Melanocyte of skin (primary cell): Measurements from ENCODE around the gene GPR42. TPM values are rescaled to one million over a fixed set of nuclear protein-coding genes. Genes with fewer than 3 reads are reported as not detected.

Experiments used
- small RNA-seq, 2 donors: library from RNA; depleted of rRNA; stranded (forward); fragments of <200 nt; gene quantifications; one replicate each; pipeline ENCODE3, GENCODE V24; 2012
- total RNA-seq, 2 donors: library from RNA; depleted of rRNA; stranded (reverse); fragments of >200 nt; gene quantifications; 2 replicates each; pipeline ENCODE4 v1.2.3, GENCODE V29; 2012

Gene GPR42, protein sequence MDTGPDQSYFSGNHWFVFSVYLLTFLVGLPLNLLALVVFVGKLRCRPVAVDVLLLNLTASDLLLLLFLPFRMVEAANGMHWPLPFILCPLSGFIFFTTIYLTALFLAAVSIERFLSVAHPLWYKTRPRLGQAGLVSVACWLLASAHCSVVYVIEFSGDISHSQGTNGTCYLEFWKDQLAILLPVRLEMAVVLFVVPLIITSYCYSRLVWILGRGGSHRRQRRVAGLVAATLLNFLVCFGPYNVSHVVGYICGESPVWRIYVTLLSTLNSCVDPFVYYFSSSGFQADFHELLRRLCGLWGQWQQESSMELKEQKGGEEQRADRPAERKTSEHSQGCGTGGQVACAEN
- total RNA-seq, result not detected

DNA sequence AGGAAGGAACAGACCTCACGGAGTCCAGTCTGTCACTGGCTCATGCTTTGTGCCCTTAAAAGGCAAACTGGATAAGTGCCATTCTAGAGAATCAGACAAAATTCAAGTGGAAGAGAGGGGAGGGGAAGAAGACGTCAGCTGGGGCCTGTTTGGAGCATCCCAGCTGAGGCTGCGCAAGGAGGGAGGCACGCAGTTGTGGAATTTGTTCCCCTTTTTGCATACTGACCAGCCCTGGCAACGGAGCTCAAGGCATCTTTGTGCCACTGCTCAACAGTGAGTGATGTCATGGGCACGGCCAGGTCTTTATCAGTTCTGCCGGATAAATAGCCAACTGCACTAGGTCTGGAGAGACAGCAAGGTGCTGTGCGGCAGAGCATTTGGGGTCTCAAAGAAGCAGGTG is at the start of gene GPR42:
TSS of gene GPR42 (plus strand) at position 347 of the 400 bp plus-strand sequence. CDS start 292 bp downstream, outside the sequence.

GRCh38 chr19:35328851-35329285 is 42.0 kb upstream of the GPR42 start, which contains the start of gene CD22:
Gene CD22, plus strand, starts transcription at chr19:35329187. Its CDS starts 2,854 bp downstream, at chr19:35332041.

DNA sequence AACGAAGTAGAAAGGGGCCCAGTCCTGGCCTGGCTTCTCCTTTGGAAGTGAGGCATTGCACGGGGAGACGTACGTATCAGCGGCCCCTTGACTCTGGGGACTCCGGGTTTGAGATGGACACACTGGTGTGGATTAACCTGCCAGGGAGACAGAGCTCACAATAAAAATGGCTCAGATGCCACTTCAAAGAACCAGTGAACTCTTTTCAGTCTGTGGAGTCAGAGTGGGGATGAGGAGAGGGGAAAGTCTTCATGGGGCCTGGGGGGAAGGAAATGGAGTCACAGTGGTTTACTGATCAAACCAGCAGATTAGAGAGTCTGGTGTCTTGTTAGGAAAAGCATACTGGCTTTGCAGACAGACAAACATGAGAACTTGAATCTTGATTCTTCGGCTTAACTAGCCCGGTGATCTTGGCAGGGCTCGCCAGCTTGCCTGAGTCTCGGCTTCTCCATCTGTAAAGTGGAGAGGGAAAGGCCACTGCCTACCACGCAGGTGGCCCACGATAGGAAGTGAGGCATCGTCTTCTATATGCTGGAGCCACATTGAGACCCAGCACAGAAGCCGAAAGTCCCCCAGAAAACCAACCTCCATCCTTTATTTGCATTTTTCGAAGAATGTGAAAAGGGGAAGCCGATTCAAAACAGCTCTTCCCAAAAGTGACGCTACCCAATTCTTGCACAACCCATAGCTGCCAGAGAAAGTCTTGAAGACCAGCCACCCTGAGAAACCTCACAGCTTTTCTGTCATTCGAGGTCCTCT is 23.5 kb upstream of the GPR42 start, which contains the start of gene FFAR1:
TSS of gene FFAR1 (plus strand) at position 732 of the 759 bp plus-strand sequence. CDS start 3,650 bp downstream, outside the sequence.

GRCh38 chr19:35357867-35358573 is 12.8 kb upstream of the GPR42 start, which contains the start of gene FFAR3:
Gene FFAR3, plus strand, starts transcription at chr19:35358460. Its CDS starts 431 bp downstream, at chr19:35358891.

Small RNAs within 50 kb of the gene (small RNA-seq; reads per million reads assigned to genes)
- gene RN7SL491P, result 0 reads per million in 2 donors

Other genes with a start within 250 kb of the GPR42 start
- 1 to 10 TPM in 1 of 2 donors, under 1 TPM in 1; 0.33 to 1.4 TPM for gene LGI4, start 236.0 kb upstream of the GPR42 start, total RNA-seq
- not detected for gene FXYD1, start 232.2 kb upstream of the GPR42 start, total RNA-seq
- not detected for gene FXYD7, start 227.8 kb upstream of the GPR42 start, total RNA-seq
- gene FXYD5, start 216.3 kb upstream of the GPR42 start, total RNA-seq, result 10 to 100 TPM; 11.7 to 20.6 TPM
- not detected for gene FAM187B, start 142.3 kb upstream of the GPR42 start, total RNA-seq
- under 1 TPM; 0.34 to 0.67 TPM for gene LSR, start 122.1 kb upstream of the GPR42 start, total RNA-seq
- 10 to 100 TPM; 69.9 to 82.6 TPM for gene USF2, start 102.1 kb upstream of the GPR42 start, total RNA-seq
- gene HAMP, start 88.5 kb upstream of the GPR42 start, total RNA-seq, result under 1 TPM; under 0.01 TPM
- not detected for gene MAG, start 78.9 kb upstream of the GPR42 start, total RNA-seq
- under 1 TPM in 1 of 2 donors, not detected in 1; 0.33 TPM for gene CD22, start 41.9 kb upstream of the GPR42 start, total RNA-seq
- gene FFAR1, start 23.2 kb upstream of the GPR42 start, total RNA-seq, result not detected
- gene FFAR3, start 12.6 kb upstream of the GPR42 start, total RNA-seq, result not detected
- under 1 TPM in 1 of 2 donors, not detected in 1; 0.69 TPM for gene FFAR2, start 77.2 kb downstream of the GPR42 start, total RNA-seq
- not detected for gene KRTDAP, start 119.4 kb downstream of the GPR42 start, total RNA-seq
- 1 to 10 TPM; 2.0 to 6.2 TPM for gene DMKN, start 142.6 kb downstream of the GPR42 start, total RNA-seq
- gene SBSN, start 157.2 kb downstream of the GPR42 start, total RNA-seq, result under 1 TPM in 1 of 2 donors, not detected in 1; under 0.01 TPM
- 10 to 100 TPM in 1 of 2 donors, 1 to 10 TPM in 1; 5.9 to 10.3 TPM for gene GAPDHS, start 162.4 kb downstream of the GPR42 start, total RNA-seq
- gene TMEM147, start 174.6 kb downstream of the GPR42 start, total RNA-seq, result 100 to 1,000 TPM; 118 to 126 TPM
- not detected for gene ATP4A, start 192.6 kb downstream of the GPR42 start, total RNA-seq
- not detected for gene PMIS2, start 215.1 kb downstream of the GPR42 start, total RNA-seq
- gene HAUS5, start 241.7 kb downstream of the GPR42 start, total RNA-seq, result 10 to 100 TPM in 1 of 2 donors, 1 to 10 TPM in 1; 6.5 to 11.3 TPM